ENCODE results near the gene AUP1. TPM values are rescaled to one million over a fixed set of nuclear protein-coding genes. Genes with fewer than 3 reads are reported as not detected.

AUP1 gene
- total and polyA plus RNA-seq, 2 donors (not counting 3 experiments of a cell fraction or from before 2014, with no cell fraction given) = 103 to 187 TPM

DNA sequence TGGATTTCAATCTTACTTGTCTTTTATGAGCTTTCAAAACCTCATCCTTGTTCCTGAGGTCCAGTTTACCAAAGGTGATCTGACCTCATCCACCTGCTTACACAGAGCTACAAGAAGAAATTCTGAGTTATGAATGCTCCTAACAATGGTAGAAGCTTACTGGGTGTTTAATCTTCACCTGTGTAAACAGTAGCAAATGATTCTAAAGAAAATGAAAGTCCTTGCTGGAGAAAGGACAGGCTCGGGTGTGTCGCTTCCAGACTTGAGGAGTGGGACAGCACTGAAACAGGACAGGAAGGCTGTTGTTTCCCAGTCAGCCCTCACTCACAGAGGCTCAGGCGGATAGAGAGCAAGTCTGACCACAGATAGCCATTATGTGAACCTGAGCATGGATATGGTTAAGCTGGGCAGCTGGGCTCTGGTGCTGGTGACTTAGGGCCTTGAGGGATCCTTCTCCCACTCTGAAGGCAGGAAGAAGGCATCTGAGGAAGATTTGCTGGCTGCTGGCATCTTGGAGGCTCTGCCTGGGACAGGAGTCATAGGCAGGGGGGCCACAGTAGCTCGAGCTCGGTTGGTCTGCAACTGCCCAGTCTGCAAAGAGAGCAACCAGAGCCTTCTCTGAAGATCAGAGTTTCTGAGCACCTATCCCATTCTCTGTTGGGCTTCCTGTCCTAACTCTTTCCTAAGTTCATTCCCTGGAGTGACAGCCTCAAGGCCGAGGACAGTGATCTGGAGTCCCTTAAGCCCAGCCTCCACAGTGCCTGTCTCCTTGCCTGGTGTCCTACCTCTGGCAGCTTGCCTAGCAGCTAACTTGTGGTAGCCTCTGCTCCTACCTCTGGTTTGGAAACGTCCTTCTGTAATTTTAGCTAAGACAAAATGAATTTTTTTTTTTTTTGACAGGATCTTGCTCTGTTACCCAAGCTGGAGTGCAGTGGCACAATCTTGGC lies 29.1 kb upstream of the AUP1 start:
- H3K36me3 ChIP-seq (ENCODE audit: control insufficient read depth in 2 of 2, extremely low read depth in 1 of 2, insufficient read depth in 2 of 2, low read length in 2 of 2) = peaks cover 0 to 4% of the 10 kb centered on the region in 2 experiments
- dilution Hi-C loops (cut with MboI; ENCODE audit: extremely low pct_ligation_motif_present, low sequenced_read_pairs) (no loop called here), intact Hi-C loops (cut with micrococcal nuclease) (no loop called here)
- peaks cover 7% of the 10 kb centered on the region for H3K4me1 ChIP-seq (ENCODE audit: control insufficient read depth, extremely low read depth, insufficient read depth, low read length)
- TF ChIP-seq, protein P1, sequence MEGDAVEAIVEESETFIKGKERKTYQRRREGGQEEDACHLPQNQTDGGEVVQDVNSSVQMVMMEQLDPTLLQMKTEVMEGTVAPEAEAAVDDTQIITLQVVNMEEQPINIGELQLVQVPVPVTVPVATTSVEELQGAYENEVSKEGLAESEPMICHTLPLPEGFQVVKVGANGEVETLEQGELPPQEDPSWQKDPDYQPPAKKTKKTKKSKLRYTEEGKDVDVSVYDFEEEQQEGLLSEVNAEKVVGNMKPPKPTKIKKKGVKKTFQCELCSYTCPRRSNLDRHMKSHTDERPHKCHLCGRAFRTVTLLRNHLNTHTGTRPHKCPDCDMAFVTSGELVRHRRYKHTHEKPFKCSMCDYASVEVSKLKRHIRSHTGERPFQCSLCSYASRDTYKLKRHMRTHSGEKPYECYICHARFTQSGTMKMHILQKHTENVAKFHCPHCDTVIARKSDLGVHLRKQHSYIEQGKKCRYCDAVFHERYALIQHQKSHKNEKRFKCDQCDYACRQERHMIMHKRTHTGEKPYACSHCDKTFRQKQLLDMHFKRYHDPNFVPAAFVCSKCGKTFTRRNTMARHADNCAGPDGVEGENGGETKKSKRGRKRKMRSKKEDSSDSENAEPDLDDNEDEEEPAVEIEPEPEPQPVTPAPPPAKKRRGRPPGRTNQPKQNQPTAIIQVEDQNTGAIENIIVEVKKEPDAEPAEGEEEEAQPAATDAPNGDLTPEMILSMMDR (IDR thresholded peaks at IDR 0.05; ENCODE audit: extremely low read depth in 1 of 2, insufficient read depth in 1 of 2, low read depth in 1 of 2, low read length in 2 of 2) = no peak
- TF ChIP-seq POLR2AphosphoS5 (IDR thresholded peaks at IDR 0.05; ENCODE audit: insufficient read depth, low read depth, low read length) (no peak), GATA2 (IDR thresholded peaks at IDR 0.05; ENCODE audit: insufficient read depth, insufficient read length, low read depth, low read length) (no peak)
- no TSS peak for BruUV-seq (replicated peaks)
- no peaks in the 10 kb centered on the region for H3K9me3 ChIP-seq (replicated peaks; ENCODE audit: control insufficient read depth, insufficient read depth, low read length)
- no peak for DNase-seq (ENCODE audit: low read depth, low spot score)
- no peaks in the 10 kb centered on the region for H4K20me1 ChIP-seq (replicated peaks; ENCODE audit: control insufficient read depth, extremely low read depth, insufficient read depth, low read length)
- H3K27ac ChIP-seq (ENCODE audit: insufficient read depth, low read depth, low read length) = no peak overlapping the region
- H3K9me1 ChIP-seq (replicated peaks; ENCODE audit: control insufficient read depth, extremely low read depth, insufficient read depth, low read length) = no peaks in the 10 kb centered on the region
- H3K4me2 ChIP-seq (ENCODE audit: insufficient read depth, low read length) = no peak overlapping the region
- no peaks in the 10 kb centered on the region for H3K79me2 ChIP-seq (ENCODE audit: control insufficient read depth, insufficient read depth, low read length)
- no peak overlapping the region for H3K4me3 ChIP-seq (replicated peaks in 1 of 3; ENCODE audit: insufficient read depth in 1 of 3, low read depth in 1 of 3, low read length in 3 of 3)
- H3K27me3 ChIP-seq (ENCODE audit: control insufficient read depth in 2 of 2, insufficient read depth in 2 of 2, low read length in 2 of 2) = peaks cover 0 to 5% of the 10 kb centered on the region in 2 experiments
- ChIA-PET CTCF (interaction anchor here (1.8 kb wide), 1 partner anchor 30 kb away, joined by 6 read pairs; no protein-coding TSS in a partner anchor), POLR2A (no interaction called here)
- no peak for FAIRE-seq
- no peak overlapping the region for H3K9ac ChIP-seq (replicated peaks; ENCODE audit: extremely low read depth, insufficient read depth, low read length)
- H2AFZ ChIP-seq (ENCODE audit: low read depth, low read length) = no peak overlapping the region

All from endothelial cell of umbilical vein (primary cell).